Panc1 (cell line): Measurements from ENCODE around the gene ERMARD. TPM values are rescaled to one million over a fixed set of nuclear protein-coding genes. Genes with fewer than 3 reads are reported as not detected.

Experiments
- ATAC-seq: fragments of 200-7000 bp; cut with Tn5 transposase; 2 replicates; pipeline ENCODE4 v1.9.1; 2020; ENCODE audit warnings: mild to moderate bottlenecking, moderate library complexity
- BruUV-seq: library from RNA; stranded (reverse); fragments of 400-500 nt; replicated peaks from 2 replicates; lab custom pipeline; 2021; lab: Mats Ljungman, UMichigan
- CTCF ChIA-PET: fragments of 300-600 bp; sonication (Branson Sonifier 250); formaldehyde crosslinking; loops from one replicate; lab custom pipeline; 2022; ENCODE audit warnings: antibody characterized with exemption; lab: Charles Lee
- POLR2A ChIA-PET: fragments of 300-600 bp; sonication (Branson Sonifier 250); formaldehyde crosslinking; loops from one replicate; lab custom pipeline; 2022; ENCODE audit warnings: antibody characterized with exemption; lab: Charles Lee
- DNase-seq: peaks from one replicate; pipeline ENCODE4 v3.0.0-alpha.2; 2010; ENCODE audit warnings: low read depth, low spot score
- H3K27ac ChIP-seq: 2 replicates; pipeline ENCODE4 v1.5.1; 2011; ENCODE audit warnings: mild to moderate bottlenecking, low read length, inconsistent platforms
- H3K27me3 ChIP-seq: fragments of 200-500 bp; sonication (Bioruptor generic); 2 replicates; pipeline ENCODE4 v1.6.0; 2014; ENCODE audit warnings: low read length, inconsistent platforms; ENCODE audit not compliant: control insufficient read depth, insufficient read depth
- H3K36me3 ChIP-seq: fragments of 200-500 bp; sonication (Bioruptor generic); 2 replicates; pipeline ENCODE4 v1.5.1; 2014; ENCODE audit warnings: inconsistent platforms, mild to moderate bottlenecking, low read length, moderate library complexity; ENCODE audit not compliant: control insufficient read depth, insufficient read depth
- H3K4me1 ChIP-seq: 2 replicates; pipeline ENCODE4 v1.5.1; 2011; ENCODE audit warnings: inconsistent platforms, mild to moderate bottlenecking, low read length, moderate library complexity; ENCODE audit not compliant: control insufficient read depth, insufficient read depth
- H3K4me3 ChIP-seq, 2 experiments: 2 replicates each; pipeline ENCODE4 v1.5.1; 2011 to 2012; ENCODE audit warnings: low read depth in 2 of 2, low read length in 2 of 2, mild to moderate bottlenecking in 2 of 2, inconsistent platforms in 1 of 2, moderate library complexity in 1 of 2
- H3K9me3 ChIP-seq: fragments of 200-500 bp; sonication (Bioruptor generic); 2 replicates; pipeline ENCODE4 v1.5.1; 2014; ENCODE audit warnings: low read depth, mild to moderate bottlenecking, inconsistent platforms, low read length, moderate library complexity; ENCODE audit not compliant: control insufficient read depth, insufficient read depth
- POLR2AphosphoS5 ChIP-seq: IDR thresholded peaks from 2 replicates; pipeline ENCODE4 v1.6.1; 2012; ENCODE audit warnings: mild to moderate bottlenecking, low read depth, low read length, moderate library complexity
- REST ChIP-seq, 2 experiments: IDR thresholded peaks; 2 replicates each; pipeline ENCODE4 v1.6.1; 2011 to 2012; ENCODE audit warnings: low read depth in 2 of 2, control low read depth in 1 of 2, low read length in 1 of 2, mild to moderate bottlenecking in 1 of 2, moderate library complexity in 1 of 2; ENCODE audit not compliant: insufficient read depth in 1 of 2
- SIN3A ChIP-seq: IDR thresholded peaks from 2 replicates; pipeline ENCODE4 v1.6.1; 2012; ENCODE audit warnings: low read depth, mild to moderate bottlenecking, low read length, moderate library complexity, borderline replicate concordance; ENCODE audit not compliant: insufficient read depth
- TCF7L2 ChIP-seq: IDR thresholded peaks from 2 replicates; pipeline ENCODE4 v1.6.1; 2011; ENCODE audit warnings: mild to moderate bottlenecking, low read depth, low read length, inconsistent platforms
- in situ Hi-C: cut with HindIII; loops from 2 replicates; pipeline ENCODE4 v1.10.0; 2016; ENCODE audit warnings: low sequenced_read_pairs, low pct_unique_long_range_greater_than_20kb
- intact Hi-C: fragments of 100-400 bp; cut with micrococcal nuclease; formaldehyde crosslinking; loops from one replicate; pipeline ENCODE4 v1.10.0; 2022; ENCODE audit not compliant: unreplicated experiment
- total RNA-seq: library from RNA; stranded (reverse); gene quantifications from one replicate; pipeline ENCODE4 v1.2.1, GENCODE V29; 2021; ENCODE audit not compliant: unreplicated experiment
- TF ChIP-seq, protein P1 (sequence below): fragments of 450-650 bp; IDR thresholded peaks from 2 replicates; pipeline ENCODE4 v1.5.1; 2017; ENCODE audit warnings: mild to moderate bottlenecking

The ERMARD gene
- total RNA-seq, 1 experiment from 2014 or later: 38.5 TPM

DNA sequence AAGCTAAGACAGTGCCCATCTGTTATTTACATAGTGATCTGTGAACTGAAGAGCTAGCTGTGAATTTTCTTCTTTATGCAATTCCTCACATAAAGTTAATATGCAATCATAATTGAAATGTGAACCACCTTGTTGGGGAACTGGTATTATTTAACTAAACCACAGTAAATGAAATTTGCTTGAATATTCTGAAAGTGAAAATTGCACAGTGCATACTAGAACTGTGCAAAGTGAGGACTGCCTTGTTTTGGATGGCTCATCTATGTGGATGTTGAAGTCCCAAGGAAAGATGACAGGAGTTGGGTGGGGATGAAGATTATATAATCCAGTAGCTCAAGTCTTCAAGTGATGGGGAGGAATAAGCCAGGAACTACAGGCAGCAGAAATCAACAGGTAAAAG is 21.5 kb upstream of the ERMARD start:
- no peak for TF ChIP-seq POLR2AphosphoS5
- Histone ChIP-seq H3K4me1 (peaks cover 6% of the 10 kb centered on the region), H3K36me3 (no peaks in the 10 kb centered on the region), H3K27ac (no peak overlapping the region), H3K9me3 (no peaks in the 10 kb centered on the region), H3K27me3 (no peaks in the 10 kb centered on the region), H3K4me3 (no peak overlapping the region)
- DNase-seq (no peak), ATAC-seq (no peak)
- in situ Hi-C loops: no loop called here
- ChIA-PET POLR2A (no interaction called here), CTCF (no interaction called here)
- intact Hi-C loops: no loop called here
- no TSS peak for BruUV-seq

DNA sequence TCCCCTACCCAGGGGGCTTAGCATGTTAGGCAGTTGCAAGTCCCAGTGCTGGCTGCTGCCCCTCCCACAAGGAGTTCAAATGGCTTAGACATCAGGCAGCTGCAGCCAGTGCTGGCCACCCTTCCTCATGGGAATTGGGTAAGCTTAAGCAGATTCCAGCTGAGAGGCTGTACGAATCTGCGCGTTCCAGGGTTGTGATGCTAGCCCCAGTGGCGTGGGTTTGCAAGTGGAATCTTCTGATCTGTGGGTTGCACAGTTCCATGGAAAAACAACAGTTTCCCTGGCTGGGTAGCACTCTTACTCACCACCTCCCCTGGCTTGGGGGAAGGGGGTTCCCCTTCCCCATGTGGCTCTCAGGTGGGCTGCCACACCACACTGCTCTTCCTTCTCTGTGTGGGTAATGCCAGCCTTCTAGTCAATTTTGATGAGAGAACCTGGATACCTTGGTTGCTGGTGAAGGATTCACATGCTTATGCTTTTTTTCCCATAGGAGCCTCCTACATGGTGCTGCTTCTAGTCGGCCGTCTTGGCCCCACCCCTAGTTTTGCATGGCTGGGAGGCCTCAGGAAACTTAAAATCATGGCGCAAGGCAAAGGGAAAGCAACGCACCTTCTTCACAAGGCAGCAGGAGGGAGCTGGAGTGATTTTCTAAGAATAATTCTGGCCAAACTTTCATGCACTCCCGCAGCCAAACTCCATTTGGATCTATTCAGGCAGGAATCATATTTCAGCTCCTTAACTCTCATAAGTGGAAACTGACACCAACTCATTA is 13.0 kb upstream of the ERMARD start:
- ChIA-PET POLR2A (no interaction called here), CTCF (no interaction called here)
- H3K27me3 ChIP-seq: no peaks in the 10 kb centered on the region
- no peak for TF ChIP-seq SIN3A
- TF ChIP-seq TCF7L2: no peak
- TF ChIP-seq POLR2AphosphoS5: no peak
- TF ChIP-seq, protein P1, sequence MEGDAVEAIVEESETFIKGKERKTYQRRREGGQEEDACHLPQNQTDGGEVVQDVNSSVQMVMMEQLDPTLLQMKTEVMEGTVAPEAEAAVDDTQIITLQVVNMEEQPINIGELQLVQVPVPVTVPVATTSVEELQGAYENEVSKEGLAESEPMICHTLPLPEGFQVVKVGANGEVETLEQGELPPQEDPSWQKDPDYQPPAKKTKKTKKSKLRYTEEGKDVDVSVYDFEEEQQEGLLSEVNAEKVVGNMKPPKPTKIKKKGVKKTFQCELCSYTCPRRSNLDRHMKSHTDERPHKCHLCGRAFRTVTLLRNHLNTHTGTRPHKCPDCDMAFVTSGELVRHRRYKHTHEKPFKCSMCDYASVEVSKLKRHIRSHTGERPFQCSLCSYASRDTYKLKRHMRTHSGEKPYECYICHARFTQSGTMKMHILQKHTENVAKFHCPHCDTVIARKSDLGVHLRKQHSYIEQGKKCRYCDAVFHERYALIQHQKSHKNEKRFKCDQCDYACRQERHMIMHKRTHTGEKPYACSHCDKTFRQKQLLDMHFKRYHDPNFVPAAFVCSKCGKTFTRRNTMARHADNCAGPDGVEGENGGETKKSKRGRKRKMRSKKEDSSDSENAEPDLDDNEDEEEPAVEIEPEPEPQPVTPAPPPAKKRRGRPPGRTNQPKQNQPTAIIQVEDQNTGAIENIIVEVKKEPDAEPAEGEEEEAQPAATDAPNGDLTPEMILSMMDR: no peak
- TF ChIP-seq REST (IDR thresholded peaks at IDR 0.05; ENCODE audit: insufficient read depth in 1 of 2, low read depth in 2 of 2, low read length in 1 of 2): no peak
- no peak overlapping the region for H3K4me3 ChIP-seq
- BruUV-seq: no TSS peak
- intact Hi-C loops: no loop called here
- no peaks in the 10 kb centered on the region for H3K9me3 ChIP-seq
- DNase-seq: no peak
- in situ Hi-C loops: no loop called here
- no peaks in the 10 kb centered on the region for H3K36me3 ChIP-seq
- no peak for ATAC-seq
- H3K4me1 ChIP-seq: no peaks in the 10 kb centered on the region
- no peak overlapping the region for H3K27ac ChIP-seq

DNA sequence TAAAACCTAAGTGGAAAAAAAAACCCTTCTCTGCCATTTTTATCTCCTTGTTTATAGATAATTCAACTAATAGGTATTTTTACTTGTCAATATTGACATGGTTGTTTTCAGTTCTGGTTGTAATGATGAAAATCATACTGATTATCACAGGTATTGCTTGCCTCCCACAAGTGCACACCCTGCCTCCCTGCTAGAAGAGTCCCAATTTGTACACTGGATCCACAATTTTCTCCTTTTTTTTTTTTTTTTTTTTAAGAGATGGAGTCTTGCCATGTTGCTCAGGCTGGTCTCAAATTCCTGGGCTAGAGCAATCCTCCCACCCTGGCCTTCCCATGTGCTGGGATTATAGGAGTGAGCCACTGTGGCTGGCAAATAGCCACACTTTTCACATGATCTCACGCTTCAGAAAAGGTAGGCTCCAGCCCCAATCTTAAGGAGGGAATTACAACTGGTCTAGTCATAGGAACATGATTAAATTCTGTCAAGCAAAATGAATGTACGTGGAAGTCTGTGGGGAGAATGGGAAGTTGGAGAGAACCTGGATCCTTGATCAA is 12.4 kb upstream of the ERMARD start:
- intact Hi-C loops: no loop called here
- Histone ChIP-seq H3K4me1 (no peaks in the 10 kb centered on the region), H3K27ac (no peak overlapping the region), H3K27me3 (no peaks in the 10 kb centered on the region), H3K36me3 (no peaks in the 10 kb centered on the region), H3K9me3 (no peaks in the 10 kb centered on the region), H3K4me3 (no peak overlapping the region)
- CTCF ChIA-PET: no interaction called here
- POLR2A ChIA-PET: no interaction called here
- DNase-seq (no peak), ATAC-seq (no peak)
- in situ Hi-C loops: no loop called here
- no TSS peak for BruUV-seq
- TF ChIP-seq POLR2AphosphoS5: no peak
- no peak for TF ChIP-seq SIN3A
- no peak for TF ChIP-seq TCF7L2
- TF ChIP-seq, protein P1: no peak
- no peak for TF ChIP-seq REST (IDR thresholded peaks at IDR 0.05; ENCODE audit: insufficient read depth in 1 of 2, low read depth in 2 of 2, low read length in 1 of 2)
